ENCODE data around the gene ROCK2. TPM values are rescaled to one million over a fixed set of nuclear protein-coding genes. Genes with fewer than 3 reads are reported as not detected.
A peak's percentile ranks its signal among the peaks of the same experiment; 100 is the strongest.

ROCK2 gene
- total RNA-seq (2022): 61.6 and 64.4 TPM in 2 replicates
- Bru-seq, nascent RNA: percentile 95 among the genes with signal in this experiment
- BruChase-seq, experiment 1, labeled RNA remaining after a 2-hour chase: percentile 92 among the genes with signal in this experiment
- BruChase-seq, experiment 2, labeled RNA remaining after a 6-hour chase: percentile 92 among the genes with signal in this experiment
- long read RNA-seq, full-length matches to known transcripts: 16 of 39 reads
- long read RNA-seq, partial matches to known transcripts: 11 of 39 reads
- long read RNA-seq, other reads (novel, unspliced or antisense): 12 of 39 reads

DNA sequence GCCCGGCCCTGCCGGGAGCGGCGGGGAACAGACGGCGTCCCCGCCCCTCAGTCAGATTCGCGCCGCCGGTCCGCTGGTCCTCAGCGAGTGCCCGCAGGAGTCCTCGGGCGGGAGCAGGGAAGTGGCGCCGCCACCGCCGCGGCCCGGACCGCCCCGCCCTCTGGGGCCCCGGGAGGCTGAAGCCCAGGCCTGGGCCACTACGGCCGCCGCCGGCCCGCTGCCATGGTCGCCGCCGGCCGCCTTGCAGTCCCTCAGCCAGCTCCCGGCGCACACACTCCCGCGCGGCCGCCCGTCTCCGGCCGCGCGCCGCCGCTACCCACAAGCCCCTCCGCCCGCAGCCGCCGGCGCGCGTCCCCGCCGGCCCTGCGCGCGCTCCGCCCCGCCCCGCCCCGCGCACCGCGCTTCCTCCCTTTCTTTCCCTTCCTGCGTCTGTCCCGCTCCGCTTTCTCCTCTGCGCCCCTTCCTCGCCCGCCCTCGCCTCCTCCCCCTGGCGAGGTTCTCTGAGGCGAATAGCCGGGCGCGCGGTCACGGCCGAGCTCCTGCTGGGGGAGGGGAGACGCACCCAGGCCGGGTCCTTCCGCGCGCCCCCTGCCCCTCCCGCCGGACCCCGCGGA, at the start of gene ROCK2:
ROCK2 (minus strand) TSS at position 295 of the 614 bp plus-strand sequence. CDS start 500 bp downstream, outside the sequence.
- Mint-ChIP-seq H3K27ac (ENCODE audit: unreplicated experiment) (peak within 1 kb of the TSS; percentile 99), H3K36me3 (ENCODE audit: insufficient read depth, unreplicated experiment) (peaks cover 12% of the 10 kb centered on the region), H3K4me3 (ENCODE audit: unreplicated experiment) (peak within 1 kb of the TSS; percentile 97), H3K27me3 (ENCODE audit: insufficient read depth, unreplicated experiment) (no peaks in the 10 kb centered on the region), H3K9me3 (ENCODE audit: unreplicated experiment) (no peaks in the 10 kb centered on the region), H3K4me1 (ENCODE audit: low read depth, unreplicated experiment) (peaks cover 3% of the 10 kb centered on the region)
- BruUV-seq (replicated peaks): no TSS peak
- ChIA-PET POLR2A (interaction anchor here (0.6 to 2.2 kb wide), 10 partner anchors 10 to 59 kb away, joined by 3 to 9 read pairs (median 4); no protein-coding TSS in a partner anchor), CTCF (interaction anchor here (0.8 to 2.3 kb wide), 7 partner anchors 11 to 189 kb away, joined by 3 to 10 read pairs (median 6); partner anchors contain the start of gene SLC66A3)
- H3K4me1 ChIP-seq: peaks cover 25% of the 10 kb centered on the region
- intact Hi-C loops (cut with micrococcal nuclease; ENCODE audit: unreplicated experiment): loop anchor here (2.0 to 10.0 kb wide), 4 partner anchors 26 to 190 kb away; partner anchors contain the start of gene SLC66A3
- no peaks in the 10 kb centered on the region for H3K27me3 ChIP-seq (replicated peaks; ENCODE audit: control insufficient read depth, insufficient read depth, low read length)
- H3K36me3 ChIP-seq (ENCODE audit: control insufficient read depth, insufficient read depth, low read length): no peaks in the 10 kb centered on the region
- DNase-seq: peak; percentile 94 to 95
- H3K4me3 ChIP-seq (ENCODE audit: low read depth, low read length): peak within 1 kb of the TSS; percentile 82
- H3K9me3 ChIP-seq: no peaks in the 10 kb centered on the region
- TF ChIP-seq CTCF (IDR thresholded peaks at IDR 0.05; ENCODE audit: insufficient read depth in 1 of 2, low read depth in 1 of 2, low read length in 1 of 2, severe bottlenecking in 1 of 2, unreplicated experiment in 1 of 2): no peak

DNA sequence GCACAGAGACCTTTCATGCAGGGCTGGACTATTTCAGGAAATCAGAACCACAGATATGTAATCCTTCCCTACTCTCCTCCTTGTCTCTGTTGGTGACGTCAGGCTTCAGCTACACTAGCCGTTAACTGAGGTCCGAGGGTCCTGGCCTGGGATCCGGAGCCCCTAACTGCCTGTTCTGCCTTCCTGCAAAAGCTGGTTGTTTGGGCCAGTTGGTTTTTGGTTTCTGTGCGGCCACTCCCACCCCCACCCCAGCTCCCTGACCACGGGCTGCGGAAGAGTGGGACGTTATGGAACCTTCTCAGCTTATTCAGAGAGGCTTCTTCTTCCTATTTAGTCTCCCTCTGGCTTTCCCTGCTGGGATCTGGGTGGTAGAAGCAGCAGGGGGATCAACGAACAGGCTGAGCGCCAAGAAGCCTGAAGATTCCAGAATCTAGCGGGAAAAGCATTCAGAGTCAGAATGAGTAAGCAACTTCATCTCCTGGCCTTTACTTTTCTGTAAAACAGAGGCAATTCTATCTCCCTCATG, 49.3 kb upstream of the ROCK2 start:
- Histone ChIP-seq H3K36me3 (ENCODE audit: control insufficient read depth, insufficient read depth, low read length) (no peaks in the 10 kb centered on the region), H3K4me3 (ENCODE audit: low read depth, low read length) (no peak overlapping the region), H3K9me3 (no peaks in the 10 kb centered on the region), H3K27me3 (replicated peaks; ENCODE audit: control insufficient read depth, insufficient read depth, low read length) (no peaks in the 10 kb centered on the region), H3K4me1 (peaks cover 7% of the 10 kb centered on the region)
- DNase-seq: no peak
- CTCF ChIA-PET: no interaction called here
- Mint-ChIP-seq H3K36me3 (ENCODE audit: insufficient read depth, unreplicated experiment) (no peaks in the 10 kb centered on the region), H3K27ac (ENCODE audit: unreplicated experiment) (no peak overlapping the region), H3K9me3 (ENCODE audit: unreplicated experiment) (no peaks in the 10 kb centered on the region), H3K4me1 (ENCODE audit: low read depth, unreplicated experiment) (peaks cover under 1% of the 10 kb centered on the region), H3K4me3 (ENCODE audit: unreplicated experiment) (no peak overlapping the region), H3K27me3 (ENCODE audit: insufficient read depth, unreplicated experiment) (no peaks in the 10 kb centered on the region)
- POLR2A ChIA-PET: no interaction called here
- no peak for TF ChIP-seq CTCF (IDR thresholded peaks at IDR 0.05; ENCODE audit: insufficient read depth in 1 of 2, low read depth in 1 of 2, low read length in 1 of 2, severe bottlenecking in 1 of 2, unreplicated experiment in 1 of 2)
- intact Hi-C loops (cut with micrococcal nuclease; ENCODE audit: unreplicated experiment): no loop called here
- no TSS peak for BruUV-seq (replicated peaks)

DNA sequence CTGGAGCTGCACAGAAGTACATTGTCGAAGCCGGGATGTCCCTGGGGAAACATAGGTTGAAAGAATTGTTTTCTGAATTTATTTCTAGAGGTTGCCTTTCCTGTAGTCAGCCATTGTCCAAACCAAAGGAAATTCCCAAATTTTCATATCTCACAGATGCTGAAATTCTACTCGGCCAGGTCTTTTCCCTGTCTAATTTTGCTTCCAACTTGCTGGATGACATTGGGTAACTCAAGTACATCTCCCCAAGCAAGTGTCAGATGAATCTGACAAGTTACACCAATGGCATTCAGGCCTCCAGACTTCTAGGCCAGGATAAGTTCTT, 47.5 kb upstream of the ROCK2 start:
- H3K4me1 Mint-ChIP-seq (ENCODE audit: low read depth, unreplicated experiment): no peaks in the 10 kb centered on the region
- CTCF ChIA-PET: interaction anchor here (1.3 kb wide), 1 partner anchor 262 kb away, joined by 3 read pairs; no protein-coding TSS in a partner anchor
- Histone ChIP-seq H3K4me1 (peaks cover 20% of the 10 kb centered on the region), H3K4me3 (ENCODE audit: low read depth, low read length) (no peak overlapping the region), H3K27me3 (replicated peaks; ENCODE audit: control insufficient read depth, insufficient read depth, low read length) (no peaks in the 10 kb centered on the region), H3K36me3 (ENCODE audit: control insufficient read depth, insufficient read depth, low read length) (no peaks in the 10 kb centered on the region), H3K9me3 (no peaks in the 10 kb centered on the region)
- no peaks in the 10 kb centered on the region for H3K9me3 Mint-ChIP-seq (ENCODE audit: unreplicated experiment)
- intact Hi-C loops (cut with micrococcal nuclease; ENCODE audit: unreplicated experiment): no loop called here
- H3K27ac Mint-ChIP-seq (ENCODE audit: unreplicated experiment): no peak overlapping the region
- no peaks in the 10 kb centered on the region for H3K27me3 Mint-ChIP-seq (ENCODE audit: insufficient read depth, unreplicated experiment)
- no peak for DNase-seq
- no peak for TF ChIP-seq CTCF (IDR thresholded peaks at IDR 0.05; ENCODE audit: insufficient read depth in 1 of 2, low read depth in 1 of 2, low read length in 1 of 2, severe bottlenecking in 1 of 2, unreplicated experiment in 1 of 2)
- no peak overlapping the region for H3K4me3 Mint-ChIP-seq (ENCODE audit: unreplicated experiment)
- H3K36me3 Mint-ChIP-seq (ENCODE audit: insufficient read depth, unreplicated experiment): no peaks in the 10 kb centered on the region
- no TSS peak for BruUV-seq (replicated peaks)
- POLR2A ChIA-PET: interaction anchor here (0.8 kb wide), 1 partner anchor 46 kb away, joined by 3 read pairs; no protein-coding TSS in a partner anchor
